ENCODE results near the gene RABGAP1. TPM values are rescaled to one million over a fixed set of nuclear protein-coding genes. Genes with fewer than 3 reads are reported as not detected.

RABGAP1 gene
- total RNA-seq, 1 experiment from 2014 or later: 95.8 TPM

- CTCF ChIA-PET: interaction anchor here (0.6 kb wide), 1 partner anchor 16 kb away, joined by 7 read pairs; no protein-coding TSS in a partner anchor
- no peak overlapping the region for H2AFZ ChIP-seq
- no peak overlapping the region for H3K4me2 ChIP-seq
- intact Hi-C loops (cut with micrococcal nuclease; ENCODE audit: unreplicated experiment): no loop called here
- H3K27ac ChIP-seq: no peak overlapping the region
- TF ChIP-seq CTCF (conservative IDR thresholded peaks at IDR 0.05) (no peak), EZH2 (IDR thresholded peaks at IDR 0.05; ENCODE audit: low read depth) (no peak)
- H3K4me3 ChIP-seq: no peak overlapping the region
- peaks cover 25% of the 10 kb centered on the region for H3K36me3 ChIP-seq (ENCODE audit: low read depth)
- DNase-seq: no peak
- H3F3A ChIP-seq (ENCODE audit: insufficient read depth, low read depth): peaks cover 4% of the 10 kb centered on the region; the same call in 1 of the 2 replicates
- H3K27me3 ChIP-seq (ENCODE audit: insufficient read depth, low read depth): no peaks in the 10 kb centered on the region
- POLR2A ChIA-PET (ENCODE audit: unreplicated experiment): interaction anchor here (0.7 kb wide), 1 partner anchor 22 kb away, joined by 3 read pairs; no protein-coding TSS in a partner anchor
- no TSS peak for BruUV-seq (replicated peaks)
- 0 out of 2 replicates have a peak, but pooled peaks cover 6% of the 10 kb centered on the region for H3K4me1 ChIP-seq (replicated peaks; ENCODE audit: insufficient read depth)
- no peaks in the 10 kb centered on the region for H3K9me3 ChIP-seq (ENCODE audit: insufficient read depth, low read depth)
- peaks cover 9% of the 10 kb centered on the region for H4K20me1 ChIP-seq (ENCODE audit: insufficient read depth)
- no peaks in the 10 kb centered on the region for H3K79me2 ChIP-seq (ENCODE audit: low read depth)
- H3K9me2 ChIP-seq (ENCODE audit: insufficient read depth): no peaks in the 10 kb centered on the region
Measured at GRCh38 chr9:123007269-123007668, 66.4 kb downstream of the RABGAP1 start.

GRCh38 chr9:123008909-123009308 is 68.1 kb downstream of the RABGAP1 start:
- H3K27me3 ChIP-seq (ENCODE audit: insufficient read depth, low read depth): no peaks in the 10 kb centered on the region
- H4K20me1 ChIP-seq (ENCODE audit: insufficient read depth): peaks cover 8% of the 10 kb centered on the region
- H3K27ac ChIP-seq: no peak overlapping the region
- peaks cover 4% of the 10 kb centered on the region; the same call in 1 of the 2 replicates for H3F3A ChIP-seq (ENCODE audit: insufficient read depth, low read depth)
- no peaks in the 10 kb centered on the region for H3K79me2 ChIP-seq (ENCODE audit: low read depth)
- no peaks in the 10 kb centered on the region for H3K9me3 ChIP-seq (ENCODE audit: insufficient read depth, low read depth)
- no peak overlapping the region for H3K4me2 ChIP-seq
- POLR2A ChIA-PET (ENCODE audit: unreplicated experiment): no interaction called here
- H3K9me2 ChIP-seq (ENCODE audit: insufficient read depth): no peaks in the 10 kb centered on the region
- H3K4me3 ChIP-seq: no peak overlapping the region
- H3K4me1 ChIP-seq (replicated peaks; ENCODE audit: insufficient read depth): 0 out of 2 replicates have a peak, but pooled peaks cover 8% of the 10 kb centered on the region
- no peak overlapping the region for H2AFZ ChIP-seq
- TF ChIP-seq CTCF (conservative IDR thresholded peaks at IDR 0.05): no peak
- no peak for TF ChIP-seq EZH2 (IDR thresholded peaks at IDR 0.05; ENCODE audit: low read depth)
- intact Hi-C loops (cut with micrococcal nuclease; ENCODE audit: unreplicated experiment): no loop called here
- no TSS peak for BruUV-seq (replicated peaks)
- CTCF ChIA-PET: interaction anchor here (0.6 kb wide), 1 partner anchor 22 kb away, joined by 4 read pairs; no protein-coding TSS in a partner anchor
- peaks cover 31% of the 10 kb centered on the region for H3K36me3 ChIP-seq (ENCODE audit: low read depth)
- no peak for DNase-seq

GRCh38 chr9:123011380-123011779 is 70.6 kb downstream of the RABGAP1 start:
- Histone ChIP-seq H3K9me3 (ENCODE audit: insufficient read depth, low read depth) (no peaks in the 10 kb centered on the region), H3F3A (ENCODE audit: insufficient read depth, low read depth) (no peaks in the 10 kb centered on the region; the same call in 1 of the 2 replicates), H3K4me1 (replicated peaks; ENCODE audit: insufficient read depth) (0 out of 2 replicates have a peak, but pooled peaks cover 8% of the 10 kb centered on the region), H3K9me2 (ENCODE audit: insufficient read depth) (no peaks in the 10 kb centered on the region), H3K4me2 (no peak overlapping the region), H3K4me3 (no peak overlapping the region), H4K20me1 (ENCODE audit: insufficient read depth) (no peaks in the 10 kb centered on the region), H3K27me3 (ENCODE audit: insufficient read depth, low read depth) (no peaks in the 10 kb centered on the region), H3K36me3 (ENCODE audit: low read depth) (peaks cover 42% of the 10 kb centered on the region), H2AFZ (no peak overlapping the region), H3K27ac (no peak overlapping the region), H3K79me2 (ENCODE audit: low read depth) (no peaks in the 10 kb centered on the region)
- POLR2A ChIA-PET (ENCODE audit: unreplicated experiment): no interaction called here
- CTCF ChIA-PET: no interaction called here
- TF ChIP-seq EZH2 (IDR thresholded peaks at IDR 0.05; ENCODE audit: low read depth): no peak
- TF ChIP-seq CTCF (conservative IDR thresholded peaks at IDR 0.05): no peak
- no TSS peak for BruUV-seq (replicated peaks)
- no peak for DNase-seq
- intact Hi-C loops (cut with micrococcal nuclease; ENCODE audit: unreplicated experiment): no loop called here
